GM19468 (cell line): Measurements from ENCODE around the gene CD58.

Experiments
- ATAC-seq: cut with Tn5 transposase; IDR thresholded peaks from one replicate; pipeline ENCODE4 v1.9.1; 2021; ENCODE audit warnings: mild to moderate bottlenecking, moderate library complexity, moderate number of reproducible peaks; ENCODE audit not compliant: unreplicated experiment; ENCODE audit errors: extremely low read depth

The CD58 gene

GRCh38 chr1:116497656-116498055 lies 73.2 kb downstream of the CD58 start:
- ATAC-seq = no peak

GRCh38 chr1:116496898-116497297 lies 73.9 kb downstream of the CD58 start:
- no peak for ATAC-seq

DNA sequence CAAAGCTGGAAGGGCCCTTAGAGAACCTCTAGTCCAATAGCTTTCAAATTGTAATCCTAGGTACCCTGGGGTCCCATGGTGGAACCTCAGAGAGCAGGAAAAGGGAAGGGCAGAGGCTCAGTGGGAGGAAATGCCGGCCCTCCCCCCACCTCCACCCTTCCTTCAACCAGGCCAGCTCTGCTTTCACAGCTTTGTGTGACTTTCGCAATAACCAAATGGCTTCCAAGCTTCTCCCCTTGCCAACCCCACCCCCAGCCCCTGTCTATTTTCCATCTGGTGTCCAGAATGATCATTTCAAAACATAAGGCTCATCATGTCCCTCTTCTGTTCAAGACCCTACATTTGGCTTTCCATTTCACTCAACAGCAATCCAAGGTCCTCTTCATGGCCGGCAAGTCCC lies 74.4 kb downstream of the CD58 start:
- ATAC-seq = no peak

DNA sequence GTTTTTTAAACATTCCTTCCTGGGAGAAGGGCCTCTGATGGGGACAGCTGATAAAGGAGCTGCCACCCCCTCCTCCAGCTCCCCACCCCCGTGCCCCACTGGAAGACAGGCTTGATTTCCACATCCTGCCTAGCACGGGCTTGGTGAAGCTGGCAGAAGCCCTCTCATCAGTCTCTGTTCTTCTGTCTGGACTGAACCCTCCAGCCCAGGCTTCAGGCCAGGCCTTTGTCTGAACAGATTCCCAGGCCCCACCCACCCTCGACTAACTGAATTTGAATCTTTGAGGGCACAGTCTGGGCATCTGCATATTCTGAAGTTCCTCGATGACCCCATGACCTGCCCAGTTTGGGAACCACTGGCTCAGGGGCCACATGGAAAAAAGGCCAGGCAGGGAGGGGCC lies 75.3 kb downstream of the CD58 start:
- no peak for ATAC-seq

GRCh38 chr1:116494745-116495144 lies 76.1 kb downstream of the CD58 start:
- no peak for ATAC-seq

- no peak for ATAC-seq
Measured at GRCh38 chr1:116494353-116494692, 76.5 kb downstream of the CD58 start.

GRCh38 chr1:116493484-116494352 lies 77.1 kb downstream of the CD58 start:
- ATAC-seq = no peak

GRCh38 chr1:116493036-116493435 lies 77.8 kb downstream of the CD58 start:
- ATAC-seq = no peak

- no peak for ATAC-seq
Measured at GRCh38 chr1:116492358-116492811, 78.4 kb downstream of the CD58 start.

DNA sequence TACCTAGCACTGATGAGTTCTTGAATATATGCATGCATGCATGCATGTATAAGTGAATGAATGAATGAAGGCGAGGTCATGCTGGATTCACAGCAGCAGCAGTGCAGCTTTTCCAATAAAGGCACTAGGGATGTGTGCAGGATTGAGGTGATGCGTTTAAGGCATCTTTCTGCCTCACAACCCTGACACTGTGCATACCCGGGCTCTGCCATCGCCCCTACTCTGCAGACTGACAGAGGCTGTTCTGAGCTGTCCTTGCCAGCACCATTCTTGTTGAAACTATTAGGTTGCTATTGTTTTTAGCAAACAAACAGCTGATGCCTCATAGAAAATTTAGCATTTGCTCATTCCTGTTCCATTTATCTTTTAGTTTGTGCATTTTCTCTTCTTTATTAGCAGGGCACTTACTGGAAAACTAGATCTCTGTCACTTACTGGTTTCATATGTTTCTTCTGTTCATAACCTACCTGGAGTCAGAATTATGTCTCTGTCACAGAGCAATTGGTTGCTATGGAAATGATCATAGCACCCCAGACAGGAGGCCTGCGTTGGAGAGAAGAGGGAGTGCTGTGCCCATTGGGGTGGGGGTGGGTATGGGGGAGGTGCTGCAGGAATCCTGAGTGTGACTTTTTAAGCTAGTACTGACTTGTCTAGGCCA lies 79.0 kb downstream of the CD58 start:
- ATAC-seq = no peak

DNA sequence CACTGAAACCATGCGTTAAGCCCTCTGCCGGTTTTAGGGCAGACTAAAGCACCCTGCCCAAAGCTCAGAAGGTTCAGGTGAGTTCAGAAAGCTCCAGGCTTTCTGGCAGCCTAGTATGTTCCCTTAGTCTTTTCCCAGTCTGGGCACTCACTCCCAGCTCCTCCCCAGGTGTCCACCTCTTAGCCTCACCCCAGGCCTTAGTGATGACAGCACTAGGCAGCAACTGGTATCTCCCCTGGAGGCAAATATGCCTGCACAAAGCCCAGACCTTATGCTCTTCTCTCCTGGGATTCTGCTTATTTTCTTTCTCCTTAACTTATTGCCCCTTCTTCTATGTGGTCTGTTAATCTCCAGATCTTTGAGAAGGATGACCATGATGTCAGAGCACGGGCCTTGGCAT lies 80.2 kb downstream of the CD58 start:
- ATAC-seq = no peak

DNA sequence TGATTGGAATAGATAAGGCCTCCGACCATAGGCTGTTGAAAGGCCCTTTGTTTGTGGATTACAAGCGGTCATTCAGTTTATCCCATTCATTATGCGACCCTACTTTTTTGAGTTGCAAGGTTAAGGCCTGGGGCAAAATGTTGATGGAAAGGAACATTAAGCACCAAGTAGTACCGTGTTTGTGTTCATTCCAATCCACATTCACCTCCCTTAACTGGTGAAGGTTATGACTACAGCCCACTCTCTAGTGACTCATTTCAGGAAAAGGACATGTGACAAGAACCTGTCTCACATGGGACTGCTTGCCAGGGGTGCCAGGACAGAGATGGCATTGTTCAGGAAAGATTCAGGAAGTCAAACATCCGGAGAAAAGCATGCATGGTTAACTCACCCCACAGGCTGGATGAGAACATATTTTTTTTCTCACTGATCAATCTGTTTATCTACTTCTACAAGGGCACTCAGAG lies 81.6 kb downstream of the CD58 start:
- no peak for ATAC-seq

DNA sequence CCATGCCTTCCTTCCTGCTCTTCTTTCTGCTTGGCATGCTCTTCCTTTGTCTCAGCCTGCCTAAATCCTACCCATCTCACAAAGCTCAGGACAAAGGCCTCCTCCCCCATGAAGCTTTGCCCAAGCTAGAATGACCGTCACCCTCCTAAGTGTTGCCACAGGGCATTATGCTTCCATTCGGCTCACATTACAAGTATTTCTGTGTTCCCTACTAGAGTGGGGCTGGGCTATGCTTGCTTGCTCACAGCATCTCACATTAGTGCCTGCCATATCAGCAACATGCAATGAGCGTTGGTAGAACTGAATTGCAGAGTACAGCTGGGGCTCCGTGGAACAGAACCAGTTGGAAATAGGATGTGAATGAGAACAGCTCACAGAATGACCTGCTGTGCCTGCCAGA lies 82.8 kb downstream of the CD58 start:
- no peak for ATAC-seq

DNA sequence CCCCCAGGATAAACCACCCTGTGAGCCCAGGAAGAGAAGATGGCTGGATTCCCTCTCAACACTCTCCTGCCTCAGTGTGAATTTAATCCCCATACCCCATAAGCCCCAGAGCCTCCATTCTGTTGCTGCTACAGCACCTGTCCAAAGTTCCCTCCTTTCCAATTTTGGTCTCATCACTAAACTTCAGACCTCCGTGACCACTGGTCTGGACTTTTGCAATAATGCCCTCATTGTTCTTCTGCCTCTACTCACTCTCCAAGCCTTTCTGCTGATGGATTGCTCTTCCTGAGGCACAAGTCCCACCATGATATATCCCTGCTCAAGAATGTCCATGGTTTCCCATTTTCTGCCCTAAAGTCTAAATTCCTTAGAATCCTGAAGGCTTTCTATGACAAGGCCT lies 83.2 kb downstream of the CD58 start:
- ATAC-seq = no peak

- no peak for ATAC-seq
Measured at GRCh38 chr1:116487031-116487430, 83.8 kb downstream of the CD58 start.

GRCh38 chr1:116486424-116486823 lies 84.4 kb downstream of the CD58 start:
- ATAC-seq = no peak

DNA sequence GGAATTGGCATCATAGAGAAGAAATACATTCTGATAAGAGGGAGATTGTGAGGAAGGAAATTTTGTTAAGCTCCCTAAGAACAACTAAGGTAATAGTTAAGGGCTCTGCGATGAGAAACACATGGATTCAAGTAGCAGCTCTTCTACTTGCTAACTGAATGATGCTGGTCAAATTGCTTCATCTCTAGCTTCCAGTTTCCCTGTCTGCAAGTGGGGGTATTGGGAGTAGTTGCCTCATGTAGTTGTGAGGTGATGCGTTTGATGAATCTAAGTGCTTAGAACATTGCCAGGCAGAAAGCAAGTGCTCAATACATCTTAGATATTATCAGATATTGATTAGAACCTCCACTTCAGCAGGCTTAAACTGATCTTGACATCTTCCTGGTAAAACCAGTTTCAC lies 84.8 kb downstream of the CD58 start:
- no peak for ATAC-seq

DNA sequence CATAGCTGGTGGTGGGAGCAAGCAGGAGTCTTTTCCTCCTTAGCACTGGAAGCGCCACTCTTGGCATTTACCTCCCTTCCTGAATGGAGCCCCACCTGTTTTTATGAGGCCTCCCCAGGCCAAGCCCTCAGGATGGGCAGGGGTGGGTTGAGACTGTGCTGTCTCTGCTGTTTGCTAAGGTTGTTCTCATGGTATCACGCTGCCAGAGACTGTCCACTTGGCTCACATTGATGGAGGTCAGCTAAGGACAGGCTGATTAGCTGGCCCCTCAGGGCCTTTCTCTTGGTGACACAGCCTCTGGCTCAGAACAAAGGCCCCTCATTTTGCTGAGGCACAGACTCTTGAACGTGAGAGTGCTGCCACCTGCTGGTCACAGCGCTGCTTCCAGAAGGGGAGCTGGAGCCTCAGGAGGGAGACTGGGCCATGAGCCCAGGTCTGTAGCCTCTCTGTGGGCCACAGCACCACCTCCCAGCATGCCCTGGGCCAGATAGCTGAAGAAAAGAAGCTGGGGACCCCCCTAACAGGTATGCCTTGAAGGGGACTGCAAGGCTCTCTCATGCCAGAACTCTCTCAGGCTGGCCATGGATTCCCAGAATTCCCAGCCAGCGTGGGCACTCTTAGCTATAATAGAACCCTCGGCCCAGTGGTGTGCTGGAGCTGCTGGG lies 85.6 kb downstream of the CD58 start:
- ATAC-seq = no peak

- no peak for ATAC-seq
Measured at GRCh38 chr1:116483481-116484309, 87.1 kb downstream of the CD58 start.

GRCh38 chr1:116482490-116482889 lies 88.3 kb downstream of the CD58 start:
- ATAC-seq = no peak
